Spleen (tissue), 11 donors: Measurements from ENCODE around the gene SIRT2. TPM values are rescaled to one million over a fixed set of nuclear protein-coding genes. Genes with fewer than 3 reads are reported as not detected.

Experiments
- DNase-seq: peaks from one replicate; pipeline ENCODE4 v3.0.0-alpha.2; 2020
- H3K27ac ChIP-seq, 8 donors: fragments of 200-600 bp; sonication (generic) in 7 of 8; 1 replicate in 4 of 8; 2 replicates in 4 of 8; pipeline versions ENCODE4 v1.5.0 to v1.8.0; 2016 to 2021; ENCODE audit warnings: inconsistent platforms in 4 of 8, mild to moderate bottlenecking in 4 of 8, moderate library complexity in 1 of 8
- H3K27me3 ChIP-seq, 7 donors: fragments of 200-600 bp; sonication (generic) in 6 of 7; replicated peaks in 1 of 7; 1 replicate in 4 of 7; 2 replicates in 3 of 7; pipeline versions ENCODE4 v1.5.0 to v1.8.0; 2016 to 2021; ENCODE audit warnings: inconsistent platforms in 3 of 7, mild to moderate bottlenecking in 1 of 7
- H3K36me3 ChIP-seq, 6 donors: fragments of 200-600 bp; sonication (generic) in 5 of 6; 1 replicate in 4 of 6; 2 replicates in 2 of 6; pipeline versions ENCODE4 v1.5.0 to v1.8.0; 2016 to 2021; ENCODE audit warnings: inconsistent platforms in 2 of 6
- H3K4me1 ChIP-seq, 6 donors: fragments of 200-600 bp; sonication (generic) in 5 of 6; 1 replicate in 3 of 6; 2 replicates in 3 of 6; pipeline versions ENCODE4 v1.5.0 to v1.8.0; 2016 to 2021; ENCODE audit warnings: inconsistent platforms in 3 of 6
- H3K4me3 ChIP-seq, 8 donors: fragments of 200-600 bp; sonication (generic) in 7 of 8; 1 replicate in 4 of 8; 2 replicates in 4 of 8; pipeline versions ENCODE4 v1.5.0 to v1.8.0; 2016 to 2021; ENCODE audit warnings: inconsistent platforms in 4 of 8, mild to moderate bottlenecking in 4 of 8, moderate library complexity in 2 of 8
- H3K9me3 ChIP-seq, 8 donors: fragments of 200-600 bp; sonication (generic) in 7 of 8; 1 replicate in 4 of 8; 2 replicates in 4 of 8; pipeline versions ENCODE4 v1.5.0 to v1.8.0; 2016 to 2021; ENCODE audit warnings: inconsistent platforms in 4 of 8
- CTCF ChIP-seq, 11 experiments: fragments of 200-600 bp in 7 of 11; fragments of 450-650 bp in 4 of 11; sonication (generic) in 4 of 11; IDR thresholded peaks in 8 of 11; conservative IDR thresholded peaks in 3 of 11; 1 replicate in 7 of 11; 2 replicates in 4 of 11; pipeline versions ENCODE4 v1.4.0 to v1.8.0; 2016 to 2021; ENCODE audit warnings: antibody characterized with exemption in 11 of 11, inconsistent platforms in 4 of 11, mild to moderate bottlenecking in 1 of 11
- POLR2A ChIP-seq, 3 donors: fragments of 450-650 bp; IDR thresholded peaks; one replicate each; pipeline ENCODE4 v1.5.1; 2017; ENCODE audit warnings: antibody characterized with exemption in 3 of 3, mild to moderate bottlenecking in 1 of 3
- POLR2AphosphoS5 ChIP-seq, 3 donors: sonication (generic); formaldehyde crosslinking; IDR thresholded peaks; one replicate each; pipeline ENCODE4 v1.5.1; 2017; ENCODE audit warnings: antibody characterized with exemption in 3 of 3
- WGBS, 5 donors: extraction: QIAGEN DNeasy Blood & Tissue Kit in 3 of 5; methylation state at CpG; one replicate each; pipeline versions ENCODE4 v1.1.5 to v1.1.7; 2013 to 2018; 5-methylcytosine and 5-hydroxymethylcytosine counted together
- intact Hi-C: fragments of 100-400 bp; cut with DNase I; formaldehyde crosslinking; loops from one replicate; pipeline ENCODE4 v1.15.0; 2023; ENCODE audit warnings: low total_unique reads
- polyA plus RNA-seq, 3 donors: library from polyadenylated mRNA; stranded (reverse); fragments of 200-250 nt; gene quantifications; one replicate each; pipeline ENCODE4 v1.2.1, GENCODE V29; 2013
- total RNA-seq, 7 donors: library from RNA; depleted of rRNA in 3 of 7; stranded (reverse); fragments of >200 nt in 3 of 7; fragmentation: NEBNext Ultra II Directional in 4 of 7; extraction: Animal tissue kit (Norgen Biotek cat#: 25700) in 4 of 7; gene quantifications; one replicate each; pipeline versions ENCODE4 v1.1.0 to v1.2.1, GENCODE V29; 2016 to 2021
- donor health status: healthy with polysubstance abuse.
- donor health status: DM: no; HTN: no; CAD: no; lungs with moderate emphysema.
- donor health status: DM: no; HTN: no; CAD: no.
- donor health status: Bipolar disorder and iron deficiency.
- donor health status: healthy.
- donor health status: DM: no; HTN: no; CAD: no.
- donor health status: DM: yes; HTN: yes; CAD: no.

Gene SIRT2
- total and polyA plus RNA-seq, 10 donors: 25.8 to 81.0 (median 50.2) TPM

GRCh38 chr19:38851622-38852230, 47.7 kb downstream of the SIRT2 start:
- peaks cover 0 to 21% (median 11%) of the 10 kb centered on the region in 6 donors for H3K36me3 ChIP-seq
- H3K27ac ChIP-seq: peak overlapping the region; percentile 95 to 100 (median 99)
- intact Hi-C loops: no loop called here
- H3K4me3 ChIP-seq: peak overlapping the region; percentile 54 to 91 (median 60)
- peaks cover 20 to 66% (median 51%) of the 10 kb centered on the region in 6 donors for H3K4me1 ChIP-seq
- H3K9me3 ChIP-seq: no peaks in the 10 kb centered on the region
- TF ChIP-seq POLR2AphosphoS5 (IDR thresholded peaks at IDR 0.05): peak; percentile 95 to 97 (median 96)
- peak in 1 of 11 experiments; percentile 11 for TF ChIP-seq CTCF (IDR thresholded peaks at IDR 0.05 in 8 of 11, conservative IDR thresholded peaks at IDR 0.05 in 3 of 11)
- TF ChIP-seq POLR2A (IDR thresholded peaks at IDR 0.05): peak in 2 of 3 donors; percentile 64 to 85
- peak; percentile 98 for DNase-seq
- 0 to 2% (median 1%) methylated on average over 27 to 67 of the region's 67 CpGs for WGBS, 5 donors
- no peaks in the 10 kb centered on the region for H3K27me3 ChIP-seq

DNA sequence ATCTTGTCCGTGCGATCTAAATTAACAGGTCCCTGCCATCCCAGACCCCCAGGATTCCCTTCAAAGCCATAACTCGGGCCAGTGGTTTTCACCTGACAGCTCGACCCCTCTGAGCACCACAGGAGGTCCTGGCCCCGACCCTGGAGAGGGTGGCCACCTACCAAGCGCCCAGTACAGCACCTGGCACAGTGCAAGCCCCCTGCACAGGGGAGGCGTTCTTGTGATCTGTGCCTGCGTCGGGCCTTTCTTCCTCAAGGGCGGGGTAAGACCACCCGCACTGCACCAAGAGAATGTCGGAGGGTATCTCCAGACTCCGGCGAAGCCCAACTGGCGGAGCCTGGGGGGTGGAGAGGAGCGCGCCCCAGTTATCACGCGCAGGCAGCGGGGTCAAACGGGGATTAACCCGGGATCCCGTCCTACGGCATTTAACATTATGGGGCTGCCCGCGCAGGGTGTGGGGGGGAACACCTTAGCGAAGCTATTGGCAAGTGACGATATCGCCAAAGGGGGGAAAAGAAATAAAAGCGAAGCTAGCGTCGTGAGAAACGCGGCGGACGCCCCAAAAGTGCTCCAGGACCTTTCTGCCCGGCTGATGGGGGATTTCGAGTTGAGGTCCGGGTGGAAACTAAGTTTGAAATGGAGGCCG, 48.3 kb downstream of the SIRT2 start:
- H3K27ac ChIP-seq: peak overlapping the region; percentile 73 to 100 (median 99)
- no peaks in the 10 kb centered on the region for H3K9me3 ChIP-seq
- 0 to 3% (median 1%) methylated on average over 34 to 40 of the region's 40 CpGs for WGBS, 5 donors
- intact Hi-C loops: no loop called here
- TF ChIP-seq POLR2A (IDR thresholded peaks at IDR 0.05) (no peak), POLR2AphosphoS5 (IDR thresholded peaks at IDR 0.05) (no peak), CTCF (IDR thresholded peaks at IDR 0.05 in 8 of 11, conservative IDR thresholded peaks at IDR 0.05 in 3 of 11) (no peak)
- peak; percentile 92 for DNase-seq
- H3K4me3 ChIP-seq: peak overlapping the region; percentile 21 to 91 (median 60)
- H3K4me1 ChIP-seq: peaks cover 24 to 66% (median 53%) of the 10 kb centered on the region in 6 donors
- no peaks in the 10 kb centered on the region for H3K27me3 ChIP-seq
- peaks cover 0 to 27% (median 18%) of the 10 kb centered on the region in 6 donors for H3K36me3 ChIP-seq

DNA sequence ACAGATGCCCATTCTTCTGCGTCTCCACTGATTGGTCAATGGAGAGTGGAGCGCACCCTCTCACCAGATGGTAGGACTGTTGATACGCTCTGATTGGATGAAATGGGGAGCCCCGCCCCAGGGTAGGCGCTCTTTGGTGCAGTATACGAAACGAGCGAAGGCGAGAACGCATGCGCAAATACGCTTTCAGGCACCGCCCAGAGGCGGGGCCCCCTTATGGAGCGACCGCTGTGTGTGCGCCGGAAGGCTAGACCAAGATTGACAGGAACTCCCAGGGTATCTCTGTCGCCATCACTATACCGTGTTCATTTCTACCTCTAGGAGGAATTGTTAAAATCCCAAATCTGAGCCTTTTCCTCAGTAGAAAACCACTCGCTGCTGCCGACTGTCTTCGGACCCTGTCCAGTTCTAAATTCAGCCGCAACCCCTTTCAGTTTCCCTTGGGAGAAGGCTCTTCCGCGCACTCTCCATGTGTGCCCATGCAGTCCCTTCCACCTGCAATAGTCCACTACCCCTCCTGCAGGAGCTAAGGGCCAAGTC, 48.9 kb downstream of the SIRT2 start:
- 0 to 1% (median 0%) methylated on average over 22 to 26 of the region's 26 CpGs for WGBS, 5 donors
- Histone ChIP-seq H3K4me1 (peaks cover 27 to 70% (median 59%) of the 10 kb centered on the region in 6 donors), H3K27me3 (no peaks in the 10 kb centered on the region), H3K36me3 (peaks cover 0 to 33% (median 24%) of the 10 kb centered on the region in 6 donors), H3K27ac (peak overlapping the region; percentile 73 to 100 (median 99)), H3K9me3 (no peaks in the 10 kb centered on the region), H3K4me3 (peak overlapping the region; percentile 21 to 91 (median 60))
- TF ChIP-seq POLR2A (IDR thresholded peaks at IDR 0.05): peak in 2 of 3 donors; percentile 29 to 92
- TF ChIP-seq CTCF (IDR thresholded peaks at IDR 0.05 in 8 of 11, conservative IDR thresholded peaks at IDR 0.05 in 3 of 11): peak in 6 of 11 experiments; percentile 8 to 54 (median 32)
- TF ChIP-seq POLR2AphosphoS5 (IDR thresholded peaks at IDR 0.05): peak; percentile 73 to 94 (median 94)
- peak; percentile 99 for DNase-seq
- intact Hi-C loops: no loop called here
